Esophagus muscularis mucosa (tissue), 4 donors: ENCODE data around the gene LYPD3.

Source experiments
- CTCF ChIP-seq, 3 experiments: fragments of 200-600 bp in 2 of 3; fragments of 450-650 bp in 1 of 3; sonication (generic) in 2 of 3; IDR thresholded peaks; one replicate each; pipeline ENCODE4 v1.5.1; 2017 to 2019; ENCODE audit warnings: antibody characterized with exemption in 3 of 3, mild to moderate bottlenecking in 2 of 3, moderate library complexity in 1 of 3
- EP300 ChIP-seq: sonication (generic); formaldehyde crosslinking; IDR thresholded peaks from one replicate; pipeline ENCODE4 v1.6.1; 2017; ENCODE audit warnings: antibody characterized with exemption
- POLR2A ChIP-seq: fragments of 450-650 bp; IDR thresholded peaks from one replicate; pipeline ENCODE4 v1.6.1; 2017; ENCODE audit warnings: antibody characterized with exemption, moderate library complexity, mild to moderate bottlenecking, low read depth
- POLR2AphosphoS5 ChIP-seq, 2 donors: sonication (generic); formaldehyde crosslinking; IDR thresholded peaks; one replicate each; pipeline ENCODE4 v1.6.1; 2017; ENCODE audit warnings: antibody characterized with exemption in 2 of 2

DNA sequence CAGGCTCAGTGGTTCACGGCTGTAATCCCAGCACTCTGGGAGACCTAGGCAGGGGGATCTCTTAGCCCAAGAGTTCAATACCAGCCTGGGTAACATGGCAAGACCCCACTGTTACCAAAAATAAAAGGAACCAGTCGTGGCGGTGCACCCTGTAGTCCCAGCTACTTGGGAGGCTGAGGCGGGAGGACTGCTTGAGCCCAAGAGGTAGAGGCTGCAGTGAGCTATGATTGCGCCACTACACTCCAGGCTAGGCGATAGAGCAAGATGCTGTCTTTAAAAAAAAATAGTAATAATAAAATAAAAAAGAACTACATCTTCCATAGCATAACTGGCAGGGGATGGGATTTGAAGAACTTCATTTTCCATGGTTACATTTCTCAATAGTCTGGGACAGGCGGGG, 3.0 kb downstream of the LYPD3 start:
- no peak for TF ChIP-seq CTCF (IDR thresholded peaks at IDR 0.05)
- no peak for TF ChIP-seq POLR2A
- TF ChIP-seq POLR2AphosphoS5 (IDR thresholded peaks at IDR 0.05): no peak
- no peak for TF ChIP-seq EP300
